AG20443 (cell line): ENCODE measurements around the gene PTPRD.
A peak's percentile ranks its signal among the peaks of the same experiment; 100 is the strongest.
"Not testable (repeated sequence)": the region's sequence is repeated elsewhere in the genome, so short reads cannot be mapped to it uniquely, and the experiment has no call there.

Experiments
- DNase-seq: peaks from one replicate; pipeline ENCODE4 v3.0.0; 2012; ENCODE audit warnings: low spot score, mixed read lengths

The PTPRD gene

DNA sequence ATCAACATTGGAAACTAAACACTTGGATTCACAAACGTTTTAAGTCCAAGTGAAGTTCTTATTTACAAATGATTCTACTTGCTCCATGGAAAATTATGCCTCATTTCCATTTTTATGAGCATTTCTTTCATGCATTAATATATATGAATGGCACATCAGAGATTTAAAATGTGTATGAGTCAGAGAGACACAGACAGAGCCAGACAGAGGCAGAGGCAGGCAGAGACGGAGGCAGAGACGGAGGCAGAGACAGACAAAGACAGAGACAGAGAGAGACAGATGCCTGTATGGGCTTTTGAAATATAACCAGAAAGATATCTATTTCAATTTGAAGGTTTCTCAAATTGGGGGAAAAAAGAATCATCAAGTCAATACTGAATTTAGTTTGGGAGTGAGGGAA lies 649.0 kb downstream of the PTPRD start:
- no peak for DNase-seq

GRCh38 chr9:9961934-9962333 lies 650.9 kb downstream of the PTPRD start:
- no peak for DNase-seq

DNA sequence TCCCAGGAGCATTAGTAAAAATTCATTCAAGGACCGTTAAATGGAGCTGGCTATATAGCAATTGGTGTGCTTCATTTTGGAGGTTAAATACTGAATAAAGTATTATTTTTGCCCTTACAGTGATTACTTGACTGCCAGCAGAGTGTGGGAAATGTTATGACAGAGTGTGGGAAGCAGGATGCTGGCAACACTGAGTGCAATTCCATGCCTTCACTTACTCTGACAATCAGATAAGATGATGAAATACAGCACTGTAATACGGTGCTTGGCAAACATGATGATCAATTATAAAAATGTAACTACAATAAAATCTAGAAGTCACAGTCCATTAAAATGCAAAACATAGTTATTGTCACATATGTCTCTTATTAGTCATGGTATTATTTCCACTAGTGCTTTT lies 651.3 kb downstream of the PTPRD start:
- no peak for DNase-seq

GRCh38 chr9:9951556-9952160 lies 661.1 kb downstream of the PTPRD start:
- DNase-seq: no peak

GRCh38 chr9:9950813-9951212 lies 662.0 kb downstream of the PTPRD start:
- DNase-seq: no peak

DNA sequence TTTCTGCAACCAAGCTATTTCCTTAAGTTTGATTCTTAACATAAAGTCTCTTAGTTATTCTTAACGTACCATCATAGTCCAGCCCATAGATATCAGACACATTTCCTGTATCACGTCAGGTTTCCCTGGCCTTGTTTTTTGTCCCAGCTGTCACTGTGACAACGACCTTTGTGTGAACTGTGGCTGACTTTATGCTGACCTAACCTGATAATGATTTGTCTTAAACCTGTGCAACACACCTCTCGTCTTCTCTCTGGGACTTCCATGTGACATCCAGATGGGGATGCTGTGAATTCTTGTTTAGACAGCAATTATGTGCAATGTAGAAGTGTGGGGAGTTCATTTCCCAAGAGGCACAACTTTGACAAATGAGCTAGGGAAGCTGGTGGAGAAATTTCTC lies 662.8 kb downstream of the PTPRD start:
- DNase-seq: no peak

- no peak for DNase-seq
Measured at GRCh38 chr9:9949368-9949767, 663.4 kb downstream of the PTPRD start.

GRCh38 chr9:9945966-9946365 lies 666.8 kb downstream of the PTPRD start:
- DNase-seq: no peak

- peak; percentile 58 for DNase-seq
Measured at GRCh38 chr9:9942764-9943424, 669.9 kb downstream of the PTPRD start.

- no peak for DNase-seq
Measured at GRCh38 chr9:9938432-9938831, 674.4 kb downstream of the PTPRD start.

DNA sequence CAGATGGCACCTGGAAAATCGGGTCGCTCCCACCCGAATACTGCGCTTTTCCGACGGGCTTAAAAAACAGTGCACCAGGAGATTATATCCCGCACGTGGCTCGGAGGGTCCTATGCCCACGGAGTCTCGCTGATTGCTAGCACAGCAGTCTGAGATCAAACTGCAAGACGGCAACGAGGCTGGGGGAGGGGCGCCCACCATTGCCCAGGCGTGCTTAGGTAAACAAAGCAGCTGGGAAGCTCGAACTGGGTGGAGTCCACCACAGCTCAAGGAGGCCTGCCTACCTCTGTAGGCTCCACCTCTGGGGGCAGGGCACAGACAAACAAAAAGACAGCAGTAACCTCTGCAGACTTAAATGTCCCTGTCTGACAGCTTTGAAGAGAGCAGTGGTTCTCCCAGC lies 681.3 kb downstream of the PTPRD start:
- DNase-seq: not testable (repeated sequence)

DNA sequence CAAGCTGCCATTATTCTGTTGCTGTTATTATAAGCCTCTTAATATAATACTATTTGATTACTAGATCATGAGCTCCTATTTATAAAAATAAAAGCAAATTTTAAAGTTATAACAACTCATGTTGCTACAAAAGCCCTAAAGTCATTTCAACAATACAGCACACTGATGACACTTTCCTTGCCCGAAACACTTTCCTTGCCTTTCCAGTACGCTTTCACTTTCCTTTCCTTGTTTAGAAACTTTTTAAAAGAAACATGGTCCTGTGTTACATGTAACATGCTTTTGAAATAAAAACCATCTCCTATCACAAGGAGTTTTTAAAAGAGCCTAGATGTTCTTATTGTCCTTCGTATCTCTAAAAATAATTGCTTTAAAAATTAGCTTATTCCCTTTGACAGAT lies 688.4 kb downstream of the PTPRD start:
- no peak for DNase-seq

DNA sequence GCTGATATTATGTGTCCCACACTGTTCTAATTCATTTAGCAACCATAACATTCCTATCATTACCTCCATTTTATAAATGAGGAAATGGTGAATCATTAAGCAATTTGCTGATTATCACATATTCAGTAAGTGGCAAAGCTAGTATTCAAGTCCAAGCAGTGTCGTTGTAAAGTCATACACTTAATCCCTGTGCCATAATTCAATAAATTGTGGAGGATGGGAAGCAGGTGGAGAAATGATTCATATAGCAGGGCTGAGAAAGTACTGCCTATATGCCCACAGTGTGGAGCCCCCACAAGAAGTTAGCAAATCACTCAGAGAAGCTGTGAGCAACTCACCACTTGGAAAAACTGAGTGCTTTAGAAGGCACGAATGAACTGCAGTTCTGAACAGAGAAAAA lies 691.0 kb downstream of the PTPRD start:
- DNase-seq: no peak

DNA sequence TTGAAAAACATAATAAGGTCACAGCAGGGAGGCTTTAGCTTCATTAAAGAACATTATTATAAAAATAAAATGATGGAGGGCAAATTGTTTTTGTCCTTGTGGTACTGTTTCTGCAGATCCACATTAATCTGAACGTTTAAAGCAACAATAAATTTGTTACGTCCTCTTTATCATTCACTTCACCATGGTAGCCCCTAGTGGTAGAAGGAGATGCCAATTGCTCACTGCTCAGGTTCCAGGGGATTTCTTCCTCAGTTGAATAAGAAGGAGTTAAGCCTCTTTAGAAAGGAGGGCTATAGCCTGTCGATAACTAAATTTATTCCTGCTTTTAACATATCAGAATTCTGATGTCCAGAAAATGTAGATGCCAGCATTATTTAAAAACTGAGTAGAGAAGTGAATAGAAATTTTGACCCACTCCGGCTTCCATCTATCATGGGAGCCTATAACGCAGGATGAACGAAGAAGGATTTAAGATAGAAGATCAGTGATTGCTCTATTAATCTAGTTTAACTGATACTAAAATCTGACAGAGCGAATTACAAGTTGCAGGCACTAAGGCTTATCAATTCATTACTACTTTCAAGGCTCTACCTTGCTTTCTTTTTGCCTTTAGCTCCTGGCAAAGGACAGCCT lies 692.3 kb downstream of the PTPRD start:
- no peak for DNase-seq

DNA sequence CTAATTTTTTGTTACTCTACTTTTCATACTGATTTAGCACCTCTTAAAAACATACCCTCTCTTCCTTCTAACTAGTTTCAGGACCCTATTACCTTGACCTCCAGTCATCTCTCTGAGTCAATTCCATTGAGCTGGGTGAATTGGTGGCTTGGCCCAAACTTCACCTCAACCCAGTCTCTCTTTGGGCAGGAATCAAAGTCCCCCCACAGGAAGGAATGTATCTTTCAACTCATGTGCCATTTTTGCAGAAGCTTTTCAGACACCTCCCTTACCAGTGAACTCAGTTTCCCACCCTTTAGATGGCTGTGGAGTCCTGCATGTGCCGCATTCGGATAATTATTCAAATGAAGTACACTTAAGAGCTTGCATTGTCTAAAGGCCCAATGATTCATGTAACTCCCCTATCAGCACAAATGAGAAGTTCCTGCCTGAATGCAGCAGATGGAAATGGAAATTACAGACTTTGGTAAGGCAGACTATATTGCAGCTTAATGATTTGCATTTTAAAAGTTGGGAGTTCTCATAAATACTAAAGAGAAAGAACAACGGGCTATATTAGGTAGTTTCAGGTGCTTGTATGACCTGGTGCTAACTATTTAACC lies 693.5 kb downstream of the PTPRD start:
- no peak for DNase-seq

DNA sequence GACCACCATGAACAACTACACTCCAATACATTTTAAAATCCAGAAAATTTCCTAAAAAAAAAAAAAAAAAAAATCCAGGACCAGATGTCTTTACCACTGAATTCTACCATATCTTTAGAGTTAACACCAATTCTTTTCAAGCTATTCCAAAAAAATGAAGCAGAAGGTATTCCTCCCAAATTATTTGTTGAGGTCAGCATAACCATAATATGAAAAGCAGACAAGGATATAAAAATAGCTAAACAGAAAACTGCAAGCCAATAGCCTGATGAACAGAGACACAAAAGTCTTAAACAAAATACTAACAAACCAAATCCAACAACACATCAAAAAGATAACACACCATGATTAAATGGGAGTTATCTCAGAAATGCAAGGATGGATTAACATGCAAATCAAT lies 695.4 kb downstream of the PTPRD start:
- no peak for DNase-seq

GRCh38 chr9:9914174-9914573 lies 698.6 kb downstream of the PTPRD start:
- DNase-seq: no peak

- no peak for DNase-seq
Measured at GRCh38 chr9:9913276-9913832, 699.4 kb downstream of the PTPRD start.

GRCh38 chr9:9912459-9912858 lies 700.3 kb downstream of the PTPRD start:
- no peak for DNase-seq

DNA sequence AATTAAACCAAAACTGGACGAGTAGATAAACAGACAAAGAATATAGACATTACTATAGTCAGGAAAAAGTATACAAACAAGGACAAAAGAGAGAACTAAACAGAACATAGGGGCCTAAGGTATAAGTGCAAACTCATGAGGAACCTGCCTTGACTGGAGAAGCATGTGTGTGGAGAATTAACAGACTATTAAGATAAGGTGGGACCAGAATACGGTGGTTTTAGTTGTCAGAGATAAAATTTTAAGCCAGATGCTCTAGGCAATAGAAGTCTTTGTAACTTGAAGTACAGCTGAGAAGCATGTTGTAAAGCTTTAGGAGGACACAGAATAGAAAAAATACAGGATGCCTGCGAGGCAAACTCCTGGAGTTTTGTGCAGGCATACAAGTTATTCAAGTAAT lies 707.1 kb downstream of the PTPRD start:
- no peak for DNase-seq

- no peak for DNase-seq
Measured at GRCh38 chr9:9904041-9904440, 708.8 kb downstream of the PTPRD start.

DNA sequence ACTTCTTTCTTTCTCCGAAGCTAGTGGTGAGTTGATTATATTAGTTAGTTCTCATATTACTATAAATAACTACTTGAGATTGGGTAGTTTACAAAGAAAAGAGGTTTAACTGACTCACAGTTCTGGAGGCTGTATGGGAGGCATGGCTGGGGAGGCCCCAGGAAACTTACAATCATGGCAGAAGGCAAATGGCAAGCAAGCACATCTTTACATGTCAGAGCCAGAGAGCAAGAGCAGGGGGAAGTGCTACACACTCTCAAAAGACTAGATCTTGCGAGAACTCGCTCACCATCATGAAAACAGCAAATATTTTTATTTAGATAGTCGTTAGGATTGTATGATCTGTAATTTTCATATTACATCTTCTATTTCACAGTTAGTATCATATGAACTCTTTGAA lies 711.2 kb downstream of the PTPRD start:
- no peak for DNase-seq

- no peak for DNase-seq
Measured at GRCh38 chr9:9893837-9894236, 719.0 kb downstream of the PTPRD start.
